Measurements from ENCODE around the gene TMEM100. TPM values are rescaled to one million over a fixed set of nuclear protein-coding genes. Genes with fewer than 3 reads are reported as not detected.

Gene TMEM100
- total and polyA plus RNA-seq, 2 donors (not counting 3 experiments of a cell fraction or from before 2014, with no cell fraction given), result not detected

- H3K4me1 ChIP-seq (ENCODE audit: control insufficient read depth, extremely low read depth, insufficient read depth, low read length), result no peaks in the 10 kb centered on the region
- FAIRE-seq (no peak), DNase-seq (ENCODE audit: low read depth, low spot score) (no peak)
- dilution Hi-C loops (cut with MboI; ENCODE audit: extremely low pct_ligation_motif_present, low sequenced_read_pairs), result no loop called here
- ChIA-PET POLR2A (no interaction called here), CTCF (interaction anchor here (0.6 to 2.5 kb wide), 4 partner anchors 9 to 107 kb away, joined by 3 to 10 read pairs (median 4); no protein-coding TSS in a partner anchor)
- no peaks in the 10 kb centered on the region for H3K79me2 ChIP-seq (ENCODE audit: control insufficient read depth, insufficient read depth, low read length)
- intact Hi-C loops (cut with micrococcal nuclease), result no loop called here
- no TSS peak for BruUV-seq (replicated peaks)
- no peak overlapping the region for H3K4me2 ChIP-seq (ENCODE audit: insufficient read depth, low read length)
- TF ChIP-seq POLR2A (IDR thresholded peaks at IDR 0.05; ENCODE audit: low read depth, low read length) (no peak), EZH2 (IDR thresholded peaks at IDR 0.05; ENCODE audit: borderline replicate concordance, low read depth, low read length, severe bottlenecking) (no peak), FOS (IDR thresholded peaks at IDR 0.05; ENCODE audit: borderline replicate concordance, insufficient read depth, low read length) (no peak), JUN (IDR thresholded peaks at IDR 0.05; ENCODE audit: borderline replicate concordance, insufficient read depth, insufficient read length, low read depth) (no peak), POLR2AphosphoS5 (IDR thresholded peaks at IDR 0.05; ENCODE audit: insufficient read depth, low read depth, low read length) (no peak), GATA2 (IDR thresholded peaks at IDR 0.05; ENCODE audit: insufficient read depth, insufficient read length, low read depth, low read length) (no peak), MYC (IDR thresholded peaks at IDR 0.05; ENCODE audit: low read depth, low read length) (no peak)
- TF ChIP-seq, protein P1, sequence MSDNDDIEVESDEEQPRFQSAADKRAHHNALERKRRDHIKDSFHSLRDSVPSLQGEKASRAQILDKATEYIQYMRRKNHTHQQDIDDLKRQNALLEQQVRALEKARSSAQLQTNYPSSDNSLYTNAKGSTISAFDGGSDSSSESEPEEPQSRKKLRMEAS (IDR thresholded peaks at IDR 0.05; ENCODE audit: insufficient read depth, insufficient read length), result no peak
- TF ChIP-seq, protein P2, sequence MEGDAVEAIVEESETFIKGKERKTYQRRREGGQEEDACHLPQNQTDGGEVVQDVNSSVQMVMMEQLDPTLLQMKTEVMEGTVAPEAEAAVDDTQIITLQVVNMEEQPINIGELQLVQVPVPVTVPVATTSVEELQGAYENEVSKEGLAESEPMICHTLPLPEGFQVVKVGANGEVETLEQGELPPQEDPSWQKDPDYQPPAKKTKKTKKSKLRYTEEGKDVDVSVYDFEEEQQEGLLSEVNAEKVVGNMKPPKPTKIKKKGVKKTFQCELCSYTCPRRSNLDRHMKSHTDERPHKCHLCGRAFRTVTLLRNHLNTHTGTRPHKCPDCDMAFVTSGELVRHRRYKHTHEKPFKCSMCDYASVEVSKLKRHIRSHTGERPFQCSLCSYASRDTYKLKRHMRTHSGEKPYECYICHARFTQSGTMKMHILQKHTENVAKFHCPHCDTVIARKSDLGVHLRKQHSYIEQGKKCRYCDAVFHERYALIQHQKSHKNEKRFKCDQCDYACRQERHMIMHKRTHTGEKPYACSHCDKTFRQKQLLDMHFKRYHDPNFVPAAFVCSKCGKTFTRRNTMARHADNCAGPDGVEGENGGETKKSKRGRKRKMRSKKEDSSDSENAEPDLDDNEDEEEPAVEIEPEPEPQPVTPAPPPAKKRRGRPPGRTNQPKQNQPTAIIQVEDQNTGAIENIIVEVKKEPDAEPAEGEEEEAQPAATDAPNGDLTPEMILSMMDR (IDR thresholded peaks at IDR 0.05; ENCODE audit: extremely low read depth in 1 of 2, insufficient read depth in 1 of 2, low read depth in 1 of 2, low read length in 2 of 2), result no peak
- no peaks in the 10 kb centered on the region for H3K36me3 ChIP-seq (ENCODE audit: control insufficient read depth in 2 of 2, extremely low read depth in 1 of 2, insufficient read depth in 2 of 2, low read length in 2 of 2)
- no peak overlapping the region for H3K9ac ChIP-seq (replicated peaks; ENCODE audit: extremely low read depth, insufficient read depth, low read length)
- no peak overlapping the region for H3K4me3 ChIP-seq (replicated peaks in 1 of 3; ENCODE audit: insufficient read depth in 1 of 3, low read depth in 1 of 3, low read length in 3 of 3)
- H2AFZ ChIP-seq (ENCODE audit: low read depth, low read length), result no peak overlapping the region
- no peaks in the 10 kb centered on the region for H4K20me1 ChIP-seq (replicated peaks; ENCODE audit: control insufficient read depth, extremely low read depth, insufficient read depth, low read length)
- H3K9me1 ChIP-seq (replicated peaks; ENCODE audit: control insufficient read depth, extremely low read depth, insufficient read depth, low read length), result no peaks in the 10 kb centered on the region
- no peaks in the 10 kb centered on the region for H3K27me3 ChIP-seq (ENCODE audit: control insufficient read depth in 2 of 2, insufficient read depth in 2 of 2, low read length in 2 of 2)
- no peak overlapping the region for H3K27ac ChIP-seq (ENCODE audit: insufficient read depth, low read depth, low read length)
- H3K9me3 ChIP-seq (replicated peaks; ENCODE audit: control insufficient read depth, insufficient read depth, low read length), result no peaks in the 10 kb centered on the region
These were observed 14.3 kb downstream of the TMEM100 start for GRCh38 chr17:55708175-55708974.

All from endothelial cell of umbilical vein (primary cell).